HL-60 (cell line): Measurements from ENCODE around the gene FOXJ3.

Source experiments
- DNase-seq, 2 experiments: peaks; one replicate each; pipeline ENCODE4 v3.0.0-alpha.2; 2010 to 2020; ENCODE audit warnings: low read depth in 1 of 2, low spot score in 1 of 2
- H3K27ac ChIP-seq: fragments of 250-450 bp; sonication (Bioruptor Pico); replicated peaks from 2 replicates; pipeline ENCODE4 v1.5.1; 2020; ENCODE audit warnings: mild to moderate bottlenecking, moderate library complexity
- H3K27me3 ChIP-seq: fragments of 250-450 bp; sonication (Bioruptor Pico); 2 replicates; pipeline ENCODE4 v1.5.1; 2021; ENCODE audit warnings: mild to moderate bottlenecking, moderate library complexity; ENCODE audit not compliant: insufficient read depth, poor library complexity, severe bottlenecking
- H3K4me3 ChIP-seq: replicated peaks from 2 replicates; pipeline ENCODE4 v1.5.1; 2011; ENCODE audit warnings: mild to moderate bottlenecking, control low read depth, low read length; ENCODE audit not compliant: insufficient read depth
- CTCF ChIP-seq: IDR thresholded peaks from one replicate; pipeline ENCODE4 v1.5.1; 2011; ENCODE audit warnings: low read length, control low read depth, inconsistent platforms; ENCODE audit not compliant: insufficient read depth
- GABPA ChIP-seq: IDR thresholded peaks from 2 replicates; pipeline ENCODE4 v1.6.1; 2012; ENCODE audit warnings: low read depth
- POLR2AphosphoS5 ChIP-seq: IDR thresholded peaks from 2 replicates; pipeline ENCODE4 v1.6.1; 2012; ENCODE audit warnings: low read depth
- SPI1 ChIP-seq: IDR thresholded peaks from 2 replicates; pipeline ENCODE4 v1.6.1; 2012; ENCODE audit warnings: low read depth, mild to moderate bottlenecking, borderline replicate concordance
- TF ChIP-seq, protein P1 (sequence below): IDR thresholded peaks from 2 replicates; pipeline ENCODE4 v1.6.1; 2012; ENCODE audit warnings: low read depth; ENCODE audit not compliant: insufficient replicate concordance

FOXJ3 gene

GRCh38 chr1:42172381-42173133 lies 162.5 kb downstream of the FOXJ3 start:
- no peaks in the 10 kb centered on the region for H3K27me3 ChIP-seq
- H3K27ac ChIP-seq = no peak overlapping the region
- no peak overlapping the region for H3K4me3 ChIP-seq
- no peak for TF ChIP-seq GABPA
- TF ChIP-seq SPI1 = no peak
- no peak for TF ChIP-seq CTCF
- DNase-seq = no peak

- Histone ChIP-seq H3K27me3 (no peaks in the 10 kb centered on the region), H3K27ac (no peak overlapping the region), H3K4me3 (no peak overlapping the region)
- no peak for DNase-seq
- TF ChIP-seq GABPA (no peak), SPI1 (no peak), POLR2AphosphoS5 (no peak), CTCF (no peak)
- TF ChIP-seq, protein P1, sequence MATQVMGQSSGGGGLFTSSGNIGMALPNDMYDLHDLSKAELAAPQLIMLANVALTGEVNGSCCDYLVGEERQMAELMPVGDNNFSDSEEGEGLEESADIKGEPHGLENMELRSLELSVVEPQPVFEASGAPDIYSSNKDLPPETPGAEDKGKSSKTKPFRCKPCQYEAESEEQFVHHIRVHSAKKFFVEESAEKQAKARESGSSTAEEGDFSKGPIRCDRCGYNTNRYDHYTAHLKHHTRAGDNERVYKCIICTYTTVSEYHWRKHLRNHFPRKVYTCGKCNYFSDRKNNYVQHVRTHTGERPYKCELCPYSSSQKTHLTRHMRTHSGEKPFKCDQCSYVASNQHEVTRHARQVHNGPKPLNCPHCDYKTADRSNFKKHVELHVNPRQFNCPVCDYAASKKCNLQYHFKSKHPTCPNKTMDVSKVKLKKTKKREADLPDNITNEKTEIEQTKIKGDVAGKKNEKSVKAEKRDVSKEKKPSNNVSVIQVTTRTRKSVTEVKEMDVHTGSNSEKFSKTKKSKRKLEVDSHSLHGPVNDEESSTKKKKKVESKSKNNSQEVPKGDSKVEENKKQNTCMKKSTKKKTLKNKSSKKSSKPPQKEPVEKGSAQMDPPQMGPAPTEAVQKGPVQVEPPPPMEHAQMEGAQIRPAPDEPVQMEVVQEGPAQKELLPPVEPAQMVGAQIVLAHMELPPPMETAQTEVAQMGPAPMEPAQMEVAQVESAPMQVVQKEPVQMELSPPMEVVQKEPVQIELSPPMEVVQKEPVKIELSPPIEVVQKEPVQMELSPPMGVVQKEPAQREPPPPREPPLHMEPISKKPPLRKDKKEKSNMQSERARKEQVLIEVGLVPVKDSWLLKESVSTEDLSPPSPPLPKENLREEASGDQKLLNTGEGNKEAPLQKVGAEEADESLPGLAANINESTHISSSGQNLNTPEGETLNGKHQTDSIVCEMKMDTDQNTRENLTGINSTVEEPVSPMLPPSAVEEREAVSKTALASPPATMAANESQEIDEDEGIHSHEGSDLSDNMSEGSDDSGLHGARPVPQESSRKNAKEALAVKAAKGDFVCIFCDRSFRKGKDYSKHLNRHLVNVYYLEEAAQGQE = no peak
Observed at GRCh38 chr1:42171679-42172266, 163.3 kb downstream of the FOXJ3 start.

DNA sequence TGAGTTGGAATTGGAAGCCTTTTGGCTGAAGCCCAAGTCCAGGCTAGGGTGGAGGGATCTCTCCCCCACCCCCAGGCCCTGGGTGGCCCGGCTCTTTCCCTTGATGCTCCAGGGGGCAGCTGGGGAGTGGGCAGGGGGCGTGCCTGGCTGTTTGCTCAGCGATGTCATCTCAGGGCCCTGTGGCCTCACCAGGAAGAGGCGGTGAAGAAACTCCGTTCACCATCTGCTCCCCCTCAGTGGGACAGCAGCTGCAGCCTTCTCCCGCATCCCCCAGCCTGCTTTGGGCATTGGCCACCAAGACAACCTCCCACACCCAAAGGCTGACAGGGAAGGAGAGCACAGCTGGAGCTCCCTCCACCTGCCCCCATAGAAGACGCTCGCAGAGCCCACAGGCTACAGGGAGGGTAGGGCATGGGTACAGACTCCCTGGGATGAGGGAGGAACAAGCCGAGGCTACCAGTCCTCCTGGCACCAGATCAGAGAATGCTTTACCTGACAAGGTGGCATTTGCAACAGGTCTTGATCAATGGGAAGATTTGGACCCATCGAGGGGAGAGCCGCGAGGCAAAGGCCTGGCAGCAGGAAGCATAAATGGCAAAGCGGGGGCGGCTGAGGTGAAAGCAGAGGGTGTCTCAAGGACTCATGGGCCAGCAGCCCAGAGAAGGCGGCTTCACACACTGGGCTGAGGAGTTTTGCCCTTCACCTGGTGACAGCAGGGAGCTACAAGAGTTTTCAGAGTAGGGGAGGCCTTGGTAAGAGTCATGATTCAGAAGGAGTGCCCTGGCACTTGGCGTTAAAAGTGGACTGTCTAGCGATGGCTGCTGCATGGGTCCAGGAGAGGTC lies 164.0 kb downstream of the FOXJ3 start:
- Histone ChIP-seq H3K27ac (no peak overlapping the region), H3K27me3 (no peaks in the 10 kb centered on the region), H3K4me3 (no peak overlapping the region)
- TF ChIP-seq SPI1 (no peak), CTCF (no peak), POLR2AphosphoS5 (no peak), GABPA (no peak)
- no peak for DNase-seq

GRCh38 chr1:42168763-42169162 lies 166.3 kb downstream of the FOXJ3 start:
- Histone ChIP-seq H3K27me3 (no peaks in the 10 kb centered on the region), H3K27ac (no peak overlapping the region), H3K4me3 (no peak overlapping the region)
- TF ChIP-seq GABPA (no peak), POLR2AphosphoS5 (no peak), CTCF (no peak), SPI1 (no peak)
- TF ChIP-seq, protein P1 = no peak
- DNase-seq = no peak
